T-helper 1 cell (primary cell): ENCODE measurements around the gene KLK10.

Experiments
- DNase-seq, 5 donors: peaks; one replicate each; pipeline ENCODE4 v3.0.0-alpha.2; 2012 to 2020

Gene KLK10

DNA sequence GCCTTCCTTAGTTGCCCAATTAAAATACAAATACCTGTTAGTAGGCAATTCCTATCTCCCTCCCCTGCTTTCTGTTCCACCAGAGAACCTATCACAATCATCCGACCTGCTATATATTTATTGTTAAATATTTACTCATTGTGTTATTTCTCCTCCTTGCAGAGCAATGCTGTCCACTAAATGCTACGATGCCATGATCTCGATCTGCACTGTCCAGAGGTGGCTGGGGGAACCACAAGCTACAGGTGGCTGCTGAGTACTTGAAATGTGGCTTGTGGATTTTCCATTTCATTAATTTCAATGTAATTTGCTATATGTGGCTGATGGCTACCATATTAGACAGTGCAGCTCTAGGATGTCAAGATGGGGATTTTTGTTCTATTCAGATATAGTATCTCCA is 55.2 kb downstream of the KLK10 start:
- DNase-seq = no peak

GRCh38 chr19:50963381-50963780 is 56.1 kb downstream of the KLK10 start:
- no peak for DNase-seq
